Neural cell (in vitro differentiated cells): ENCODE results near the gene C9orf72. TPM values are rescaled to one million over a fixed set of nuclear protein-coding genes. Genes with fewer than 3 reads are reported as not detected.

Experiments used
- H2AFZ ChIP-seq: fragments of 200-600, 300-800 bp; sonication (generic), shearing (Covaris generic); 2 replicates; pipeline ENCODE4 v1.6.0; 2014; ENCODE audit warnings: low read depth, mild to moderate bottlenecking, antibody characterized with exemption, low read length, moderate library complexity
- H3F3A ChIP-seq: fragments of 200-600 bp; shearing (Covaris generic); 2 replicates; pipeline ENCODE4 v1.6.1; 2016; ENCODE audit warnings: mild to moderate bottlenecking, moderate library complexity, mixed read lengths, antibody characterized with exemption, low read length; ENCODE audit not compliant: insufficient read depth, poor library complexity, severe bottlenecking
- H3K27ac ChIP-seq: fragments of 200-600, 300-800 bp; sonication (generic), shearing (Covaris generic); 2 replicates; pipeline ENCODE4 v1.5.1; 2014; ENCODE audit warnings: mild to moderate bottlenecking, low read length, moderate library complexity
- H3K27me3 ChIP-seq: fragments of 300-800, 200-600 bp; sonication (generic), shearing (Covaris generic); 2 replicates; pipeline ENCODE4 v1.6.0; 2014; ENCODE audit warnings: mild to moderate bottlenecking, low read depth, low read length, moderate library complexity; ENCODE audit not compliant: insufficient read depth
- H3K36me3 ChIP-seq: fragments of 300-800, 200-600 bp; sonication (generic), shearing (Covaris generic); 2 replicates; pipeline ENCODE4 v1.5.1; 2014; ENCODE audit warnings: mild to moderate bottlenecking, antibody characterized with exemption, low read length, moderate library complexity; ENCODE audit not compliant: insufficient read depth
- H3K4me2 ChIP-seq: fragments of 300-800, 200-600 bp; sonication (generic), shearing (Covaris generic); 2 replicates; pipeline ENCODE4 v1.6.0; 2014; ENCODE audit warnings: mild to moderate bottlenecking, low read length
- H3K4me3 ChIP-seq: fragments of 300-800, 200-600 bp; sonication (generic), shearing (Covaris generic); 2 replicates; pipeline ENCODE4 v1.5.1; 2014; ENCODE audit warnings: mild to moderate bottlenecking, low read length, moderate library complexity
- H3K79me2 ChIP-seq: fragments of 200-600 bp; shearing (Covaris generic); replicated peaks from 2 replicates; pipeline ENCODE4 v1.6.0; 2014; ENCODE audit warnings: mild to moderate bottlenecking, low read length, moderate library complexity; ENCODE audit not compliant: insufficient read depth
- H3K9ac ChIP-seq: fragments of 300-800, 200-600 bp; sonication (generic), shearing (Covaris generic); 2 replicates; pipeline ENCODE4 v1.6.1; 2016; ENCODE audit warnings: mild to moderate bottlenecking, low read length, mixed read lengths
- H3K9me2 ChIP-seq: fragments of 200-600 bp; shearing (Covaris generic); 2 replicates; pipeline ENCODE4 v1.6.1; 2016; ENCODE audit warnings: mild to moderate bottlenecking, low read length, mixed read lengths; ENCODE audit not compliant: insufficient read depth
- H3K9me3 ChIP-seq: fragments of 200-600, 300-800 bp; sonication (generic), shearing (Covaris generic); 2 replicates; pipeline ENCODE4 v1.6.1; 2016; ENCODE audit warnings: mild to moderate bottlenecking, mixed run types, low read length, moderate library complexity, mixed read lengths
- H4K20me1 ChIP-seq: fragments of 200-600 bp; shearing (Covaris generic); 2 replicates; pipeline ENCODE4 v1.6.1; 2016; ENCODE audit warnings: mild to moderate bottlenecking, mixed run types; ENCODE audit not compliant: insufficient read depth
- CTCF ChIP-seq: fragments of 450-650 bp; IDR thresholded peaks from 2 replicates; pipeline ENCODE4 v1.5.1; 2014; ENCODE audit warnings: antibody characterized with exemption, mild to moderate bottlenecking, moderate library complexity; ENCODE audit not compliant: poor library complexity, severe bottlenecking
- EP300 ChIP-seq: fragments of 450-650 bp; conservative IDR thresholded peaks from 2 replicates; pipeline ENCODE4 v1.6.1; 2014; ENCODE audit warnings: antibody characterized with exemption, mild to moderate bottlenecking, moderate library complexity; ENCODE audit not compliant: poor library complexity, severe bottlenecking
- EZH2 ChIP-seq: fragments of 200-600, 300-800 bp; shearing (Covaris generic), sonication (generic); IDR thresholded peaks from 2 replicates; pipeline ENCODE4 v1.6.1; 2014; ENCODE audit warnings: antibody characterized with exemption, low read length, borderline replicate concordance, mild to moderate bottlenecking; ENCODE audit not compliant: insufficient read depth, poor library complexity, severe bottlenecking
- MXI1 ChIP-seq: fragments of 450-650 bp; conservative IDR thresholded peaks from 2 replicates; pipeline ENCODE4 v1.6.1; 2014; ENCODE audit warnings: antibody characterized with exemption, mild to moderate bottlenecking; ENCODE audit not compliant: poor library complexity, severe bottlenecking
- POLR2AphosphoS5 ChIP-seq: IDR thresholded peaks from 2 replicates; pipeline ENCODE4 v1.6.1; 2012
- RAD21 ChIP-seq: fragments of 450-650 bp; conservative IDR thresholded peaks from 2 replicates; pipeline ENCODE4 v1.6.1; 2014; ENCODE audit warnings: antibody characterized with exemption, mild to moderate bottlenecking, moderate library complexity
- REST ChIP-seq: IDR thresholded peaks from 2 replicates; pipeline ENCODE4 v1.6.1; 2012; ENCODE audit warnings: borderline replicate concordance
- SMC3 ChIP-seq: fragments of 450-650 bp; conservative IDR thresholded peaks from 2 replicates; pipeline ENCODE4 v1.6.1; 2014; ENCODE audit warnings: antibody characterized with exemption, mild to moderate bottlenecking, moderate library complexity; ENCODE audit not compliant: poor library complexity
- TAF1 ChIP-seq: IDR thresholded peaks from 2 replicates; pipeline ENCODE4 v1.6.1; 2012; ENCODE audit warnings: low read depth
- polyA plus RNA-seq: library from polyadenylated mRNA; depleted of rRNA; stranded (reverse); fragments of >200 nt; gene quantifications from 2 replicates; pipeline ENCODE4 v1.2.3, GENCODE V29; 2014

Gene C9orf72
- polyA plus RNA-seq, 1 donor from 2014 or later, result 166 TPM

- no peak for TF ChIP-seq REST
- no peak for TF ChIP-seq EZH2
- no peak for TF ChIP-seq SMC3
- TF ChIP-seq RAD21, result no peak
- no peak for TF ChIP-seq EP300
- no peak for TF ChIP-seq CTCF
- no peak for TF ChIP-seq POLR2AphosphoS5
- TF ChIP-seq MXI1, result no peak
- no peak for TF ChIP-seq TAF1
- Histone ChIP-seq H4K20me1 (no peaks in the 10 kb centered on the region), H3K9me3 (no peaks in the 10 kb centered on the region), H3K27ac (no peak overlapping the region), H3K9ac (no peak overlapping the region), H3K4me2 (no peak overlapping the region), H3K79me2 (no peaks in the 10 kb centered on the region), H2AFZ (no peak overlapping the region), H3K36me3 (no peaks in the 10 kb centered on the region), H3K9me2 (no peaks in the 10 kb centered on the region), H3K4me3 (no peak overlapping the region), H3K27me3 (no peaks in the 10 kb centered on the region), H3F3A (no peaks in the 10 kb centered on the region)
These were observed 22.5 kb upstream of the C9orf72 start for GRCh38 chr9:27595733-27596132.

- Histone ChIP-seq H3K4me2 (no peak overlapping the region), H3K4me3 (no peak overlapping the region), H3K9me3 (no peaks in the 10 kb centered on the region), H3K36me3 (no peaks in the 10 kb centered on the region), H3K27ac (no peak overlapping the region), H3K9me2 (no peaks in the 10 kb centered on the region), H3K27me3 (no peaks in the 10 kb centered on the region), H3F3A (no peaks in the 10 kb centered on the region), H3K9ac (no peak overlapping the region), H3K79me2 (no peaks in the 10 kb centered on the region), H2AFZ (no peak overlapping the region), H4K20me1 (no peaks in the 10 kb centered on the region)
- TF ChIP-seq REST, result no peak
These were observed 18.4 kb upstream of the C9orf72 start for GRCh38 chr9:27591672-27592071.
